ENCODE data around the gene SH3RF3. TPM values are rescaled to one million over a fixed set of nuclear protein-coding genes. Genes with fewer than 3 reads are reported as not detected.

Gene SH3RF3
- total RNA-seq, 3 donors from 2014 or later (not counting 1 experiment from before 2014, with no cell fraction given), result 0.23 to 0.61 (median 0.34) TPM

GRCh38 chr2:109375656-109376055 is 246.7 kb downstream of the SH3RF3 start:
- Mint-ChIP-seq H3K27ac (no peak overlapping the region), H3K36me3 (no peaks in the 10 kb centered on the region), H3K9me3 (no peaks in the 10 kb centered on the region), H3K4me3 (no peak overlapping the region), H3K4me1 (no peaks in the 10 kb centered on the region), H3K27me3 (ENCODE audit: low read depth in 2 of 2) (peaks cover 7 to 9% of the 10 kb centered on the region in 2 donors)
- Histone ChIP-seq H3K9me3 (ENCODE audit: control insufficient read depth, insufficient read depth, low read length) (no peaks in the 10 kb centered on the region), H3K4me1 (ENCODE audit: control insufficient read depth, insufficient read depth, low read length) (no peaks in the 10 kb centered on the region), H3K27ac (ENCODE audit: low read length) (no peak overlapping the region), H3K27me3 (ENCODE audit: control insufficient read depth, insufficient read depth, low read length) (no peaks in the 10 kb centered on the region), H3K4me3 (ENCODE audit: low read length) (no peak overlapping the region), H3K36me3 (ENCODE audit: control insufficient read depth, insufficient read depth, low read length) (no peaks in the 10 kb centered on the region)
- ATAC-seq (no peak), DNase-seq (no peak)
- intact Hi-C loops (cut with micrococcal nuclease), result no loop called here
- WGBS (ENCODE audit: insufficient coverage), result 80% methylated on average over 7 of the region's 7 CpGs
- no peak for TF ChIP-seq CTCF (IDR thresholded peaks at IDR 0.05)

GRCh38 chr2:109376115-109376514 is 247.1 kb downstream of the SH3RF3 start:
- Histone ChIP-seq H3K27ac (ENCODE audit: low read length) (no peak overlapping the region), H3K9me3 (ENCODE audit: control insufficient read depth, insufficient read depth, low read length) (no peaks in the 10 kb centered on the region), H3K4me1 (ENCODE audit: control insufficient read depth, insufficient read depth, low read length) (no peaks in the 10 kb centered on the region), H3K36me3 (ENCODE audit: control insufficient read depth, insufficient read depth, low read length) (no peaks in the 10 kb centered on the region), H3K4me3 (ENCODE audit: low read length) (no peak overlapping the region), H3K27me3 (ENCODE audit: control insufficient read depth, insufficient read depth, low read length) (no peaks in the 10 kb centered on the region)
- Mint-ChIP-seq H3K4me1 (no peaks in the 10 kb centered on the region), H3K27ac (no peak overlapping the region), H3K36me3 (no peaks in the 10 kb centered on the region), H3K9me3 (no peaks in the 10 kb centered on the region), H3K4me3 (no peak overlapping the region), H3K27me3 (ENCODE audit: low read depth in 2 of 2) (peaks cover 7 to 8% of the 10 kb centered on the region in 2 donors)
- TF ChIP-seq CTCF (IDR thresholded peaks at IDR 0.05), result no peak
- WGBS (ENCODE audit: insufficient coverage), result 89% methylated on average over 7 of the region's 7 CpGs
- ATAC-seq (no peak), DNase-seq (peak in 1 of 2 donors; percentile 7)
- intact Hi-C loops (cut with micrococcal nuclease), result no loop called here

- Mint-ChIP-seq H3K9me3 (no peaks in the 10 kb centered on the region), H3K27ac (no peak overlapping the region), H3K4me3 (no peak overlapping the region), H3K27me3 (ENCODE audit: low read depth in 2 of 2) (peaks cover 7 to 8% of the 10 kb centered on the region in 2 donors), H3K4me1 (no peaks in the 10 kb centered on the region), H3K36me3 (no peaks in the 10 kb centered on the region)
- DNase-seq, result peak in 1 of 2 donors; percentile 9
- Histone ChIP-seq H3K4me1 (ENCODE audit: control insufficient read depth, insufficient read depth, low read length) (no peaks in the 10 kb centered on the region), H3K4me3 (ENCODE audit: low read length) (no peak overlapping the region), H3K9me3 (ENCODE audit: control insufficient read depth, insufficient read depth, low read length) (no peaks in the 10 kb centered on the region), H3K27me3 (ENCODE audit: control insufficient read depth, insufficient read depth, low read length) (no peaks in the 10 kb centered on the region), H3K36me3 (ENCODE audit: control insufficient read depth, insufficient read depth, low read length) (no peaks in the 10 kb centered on the region), H3K27ac (ENCODE audit: low read length) (no peak overlapping the region)
- intact Hi-C loops (cut with micrococcal nuclease), result no loop called here
- WGBS (ENCODE audit: insufficient coverage), result 88% methylated on average over 13 of the region's 13 CpGs
- ATAC-seq, result no peak
- TF ChIP-seq CTCF (IDR thresholded peaks at IDR 0.05), result no peak
These were observed 247.9 kb downstream of the SH3RF3 start for GRCh38 chr2:109376796-109377495.

GRCh38 chr2:109377976-109378375 is 249.0 kb downstream of the SH3RF3 start:
- Mint-ChIP-seq H3K4me3 (no peak overlapping the region), H3K36me3 (no peaks in the 10 kb centered on the region), H3K9me3 (no peaks in the 10 kb centered on the region), H3K27ac (no peak overlapping the region), H3K27me3 (ENCODE audit: low read depth in 2 of 2) (peaks cover 7 to 8% of the 10 kb centered on the region in 2 donors), H3K4me1 (no peaks in the 10 kb centered on the region)
- Histone ChIP-seq H3K4me3 (ENCODE audit: low read length) (no peak overlapping the region), H3K4me1 (ENCODE audit: control insufficient read depth, insufficient read depth, low read length) (no peaks in the 10 kb centered on the region), H3K27ac (ENCODE audit: low read length) (no peak overlapping the region), H3K36me3 (ENCODE audit: control insufficient read depth, insufficient read depth, low read length) (no peaks in the 10 kb centered on the region), H3K9me3 (ENCODE audit: control insufficient read depth, insufficient read depth, low read length) (no peaks in the 10 kb centered on the region), H3K27me3 (ENCODE audit: control insufficient read depth, insufficient read depth, low read length) (no peaks in the 10 kb centered on the region)
- ATAC-seq (no peak), DNase-seq (peak in 1 of 2 donors; percentile 4)
- TF ChIP-seq CTCF (IDR thresholded peaks at IDR 0.05), result no peak
- intact Hi-C loops (cut with micrococcal nuclease), result no loop called here
- WGBS (ENCODE audit: insufficient coverage), result 94% methylated on average over 7 of the region's 7 CpGs
